Measurements from ENCODE around the gene CSGALNACT2.
"Not testable (repeated sequence)": the region's sequence is repeated elsewhere in the genome, so short reads cannot be mapped to it uniquely, and the experiment has no call there.

The CSGALNACT2 gene, protein sequence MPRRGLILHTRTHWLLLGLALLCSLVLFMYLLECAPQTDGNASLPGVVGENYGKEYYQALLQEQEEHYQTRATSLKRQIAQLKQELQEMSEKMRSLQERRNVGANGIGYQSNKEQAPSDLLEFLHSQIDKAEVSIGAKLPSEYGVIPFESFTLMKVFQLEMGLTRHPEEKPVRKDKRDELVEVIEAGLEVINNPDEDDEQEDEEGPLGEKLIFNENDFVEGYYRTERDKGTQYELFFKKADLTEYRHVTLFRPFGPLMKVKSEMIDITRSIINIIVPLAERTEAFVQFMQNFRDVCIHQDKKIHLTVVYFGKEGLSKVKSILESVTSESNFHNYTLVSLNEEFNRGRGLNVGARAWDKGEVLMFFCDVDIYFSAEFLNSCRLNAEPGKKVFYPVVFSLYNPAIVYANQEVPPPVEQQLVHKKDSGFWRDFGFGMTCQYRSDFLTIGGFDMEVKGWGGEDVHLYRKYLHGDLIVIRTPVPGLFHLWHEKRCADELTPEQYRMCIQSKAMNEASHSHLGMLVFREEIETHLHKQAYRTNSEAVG

DNA sequence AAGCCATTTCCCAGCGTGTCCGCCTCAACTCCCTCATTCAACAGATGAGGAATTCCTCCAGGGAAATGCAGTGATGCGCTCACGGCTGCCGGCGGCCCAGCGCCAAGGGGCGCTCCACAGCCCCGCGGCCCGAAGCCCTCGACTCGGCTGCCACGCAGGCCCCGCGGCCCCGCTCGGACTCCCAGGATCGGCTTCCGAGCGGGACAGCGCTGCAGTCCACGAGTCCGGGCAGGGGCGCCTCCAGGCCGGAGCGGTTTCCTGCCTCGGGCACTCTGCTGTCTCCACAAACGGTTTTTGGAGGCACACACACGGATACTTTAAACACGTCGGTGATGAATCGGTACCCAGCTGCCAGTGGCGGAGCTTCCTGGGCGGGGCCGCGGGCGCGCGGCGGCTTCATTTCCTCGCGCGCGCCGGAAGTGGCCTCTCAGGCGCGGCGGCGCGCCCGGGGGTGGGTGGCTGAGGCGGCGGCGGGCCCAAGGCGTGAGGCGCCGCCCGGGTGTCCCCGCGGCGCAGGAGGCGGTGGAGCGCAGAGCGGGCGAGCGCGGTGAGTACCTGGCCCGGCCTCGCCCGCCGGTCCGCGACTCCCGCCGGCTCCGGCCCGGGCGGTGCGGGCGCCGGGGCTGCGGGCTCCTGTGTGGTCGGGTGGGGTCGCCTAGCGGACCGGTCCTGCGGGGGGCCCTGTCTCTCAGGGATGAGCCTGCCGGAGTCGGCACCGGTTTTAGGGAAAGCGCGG lies at the start of gene CSGALNACT2:
CSGALNACT2 (plus strand) TSS at position 425 of the 736 bp plus-strand sequence. CDS start 16,705 bp downstream, outside the sequence.
- DNase-seq = no peak

DNA sequence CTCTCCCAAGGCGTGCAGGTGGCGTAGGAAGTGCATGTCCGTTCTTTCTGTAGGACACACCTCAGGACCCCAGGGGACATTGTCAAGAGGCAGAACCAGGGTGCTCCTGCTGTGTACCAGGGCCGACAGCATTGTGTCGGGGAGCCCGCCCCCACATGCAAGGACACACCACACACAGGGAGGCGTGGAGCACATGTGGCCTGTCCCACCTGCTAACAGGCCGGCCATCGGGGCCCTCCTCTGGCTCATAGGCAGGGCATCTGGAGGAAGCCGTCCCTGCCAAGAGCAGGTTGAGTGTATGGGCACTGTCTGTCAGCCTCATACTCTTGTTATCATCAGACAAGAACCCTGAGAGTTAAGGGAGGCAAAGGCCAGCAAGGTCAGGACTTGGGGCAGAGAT lies 48.7 kb upstream of the CSGALNACT2 start:
- no peak for DNase-seq

DNA sequence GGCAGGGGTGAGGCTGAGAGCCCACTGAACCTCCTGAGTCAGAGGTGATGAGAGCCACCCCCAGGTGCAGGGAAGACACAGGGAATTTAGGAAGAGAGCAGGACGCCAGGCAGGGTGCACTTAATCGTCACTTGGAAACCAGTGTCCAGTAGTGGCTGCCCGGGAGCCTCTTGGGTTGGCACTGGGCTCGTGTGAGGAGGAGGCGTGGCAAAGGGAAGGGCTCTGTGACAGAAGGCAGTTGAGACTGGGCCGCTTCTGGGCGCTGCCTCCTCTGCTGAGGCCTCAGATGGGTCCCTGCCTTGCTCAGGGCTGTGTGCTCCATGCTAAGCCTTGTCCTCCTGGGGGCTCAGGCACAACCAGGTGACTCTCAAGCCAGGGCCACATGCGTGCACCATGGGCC lies 48.1 kb upstream of the CSGALNACT2 start:
- no peak for DNase-seq

DNA sequence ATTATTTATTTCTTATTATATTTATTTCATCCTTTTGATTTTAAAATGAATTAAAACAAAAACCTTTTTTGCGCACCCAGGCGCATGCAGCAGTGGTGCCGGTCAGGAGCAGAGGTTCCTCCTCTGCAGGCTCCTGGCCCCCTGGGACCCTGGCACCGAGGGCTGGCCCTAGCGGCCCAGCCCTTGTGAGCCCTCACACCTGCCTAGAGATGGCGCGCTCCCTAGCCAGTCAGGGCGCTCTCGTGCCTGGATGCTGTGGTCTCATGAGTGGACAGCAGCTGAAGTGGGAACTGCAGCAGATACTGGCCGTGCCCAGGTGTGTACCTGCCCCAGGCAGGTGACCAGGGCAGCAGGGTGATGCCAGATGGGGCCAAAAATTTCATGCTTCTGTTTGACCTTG lies 47.6 kb upstream of the CSGALNACT2 start:
- DNase-seq = no peak

DNA sequence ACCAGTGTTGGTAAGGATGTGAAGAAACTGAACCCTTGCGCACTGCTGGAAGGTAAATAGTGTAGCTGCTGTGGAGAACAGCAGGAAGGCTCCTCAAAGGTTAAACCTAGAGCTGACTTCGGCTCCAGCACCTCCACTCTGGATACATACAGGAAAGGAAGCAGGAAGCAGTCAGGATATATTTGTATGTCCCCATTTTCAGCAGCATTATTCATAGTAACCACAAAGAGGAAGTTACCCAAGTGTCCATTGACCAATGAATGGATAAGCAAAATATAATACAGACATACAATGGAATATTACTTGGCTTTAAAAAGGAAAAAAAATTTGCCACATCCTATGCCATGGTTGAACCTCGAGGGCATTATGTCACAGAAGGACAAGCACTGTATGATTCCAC lies 46.4 kb upstream of the CSGALNACT2 start:
- DNase-seq = no peak

DNA sequence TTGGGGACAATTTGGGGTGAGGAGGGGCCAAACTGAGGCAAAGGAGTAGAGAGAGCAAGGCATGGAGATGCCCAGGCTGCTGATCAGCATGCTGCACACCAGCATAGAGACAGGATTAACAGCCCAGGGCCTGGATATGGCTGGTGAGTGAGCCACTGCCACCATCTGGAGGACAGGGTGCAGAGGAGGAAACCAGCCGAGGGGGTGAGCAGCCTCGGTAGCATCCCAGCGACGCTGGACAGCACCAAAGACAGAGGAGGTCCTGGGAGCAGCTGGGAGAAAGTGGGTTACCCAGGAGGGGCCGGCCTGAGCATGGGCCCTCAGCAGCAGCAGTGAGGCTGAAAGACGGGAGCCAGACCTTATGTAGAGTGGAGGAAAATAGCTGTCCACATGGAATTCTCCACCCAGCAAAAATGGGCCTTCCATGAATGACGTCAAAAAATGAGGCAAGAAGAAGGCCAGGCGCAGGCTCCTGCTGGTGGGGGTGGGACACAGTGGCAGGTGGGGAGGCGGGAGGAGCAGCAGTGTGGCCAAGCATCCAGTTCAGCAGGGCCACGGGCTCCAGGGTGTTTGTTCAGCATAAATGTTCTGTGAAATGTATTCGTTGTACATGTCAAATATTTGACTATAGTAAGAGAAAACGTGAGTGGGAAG lies 44.7 kb upstream of the CSGALNACT2 start:
- no peak for DNase-seq

DNA sequence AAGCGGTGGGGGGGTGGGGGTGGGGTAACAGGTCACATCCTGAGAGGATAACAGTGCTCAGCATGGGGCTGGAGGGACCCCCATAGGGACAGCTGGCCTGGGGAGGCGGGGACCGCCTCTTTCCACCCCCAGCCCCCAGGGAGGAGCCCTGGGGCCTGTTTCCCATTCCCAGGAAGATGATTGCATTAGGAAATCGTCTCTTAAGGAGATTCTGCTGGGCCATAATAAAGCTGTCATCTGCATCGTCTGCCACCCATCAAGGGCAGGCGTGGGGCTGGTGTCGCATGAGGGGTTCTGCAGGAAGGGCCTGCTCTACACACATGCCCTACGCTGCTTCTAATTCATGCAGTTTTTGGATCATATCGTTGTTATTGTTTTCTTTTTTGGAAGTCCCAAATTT lies 44.2 kb upstream of the CSGALNACT2 start:
- no peak for DNase-seq

DNA sequence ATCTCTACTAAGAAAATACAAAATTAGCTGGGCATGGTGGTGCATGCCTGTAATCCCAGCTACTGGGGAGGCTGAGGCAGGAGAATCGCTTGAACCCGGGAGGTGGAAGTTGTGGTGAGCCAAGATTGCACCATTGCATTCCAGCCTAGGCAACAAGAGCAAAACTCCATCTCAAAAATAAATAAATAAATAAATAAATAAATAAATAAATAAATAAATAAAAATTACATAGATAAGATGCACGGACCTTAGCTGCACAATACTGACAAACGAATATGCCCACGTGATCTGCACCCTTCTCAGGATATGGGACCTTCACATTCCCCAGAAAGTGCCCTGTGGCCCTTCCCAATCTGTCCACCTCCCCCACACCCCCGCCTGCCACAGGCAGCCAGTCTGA lies 38.9 kb upstream of the CSGALNACT2 start:
- DNase-seq = not testable (repeated sequence)

DNA sequence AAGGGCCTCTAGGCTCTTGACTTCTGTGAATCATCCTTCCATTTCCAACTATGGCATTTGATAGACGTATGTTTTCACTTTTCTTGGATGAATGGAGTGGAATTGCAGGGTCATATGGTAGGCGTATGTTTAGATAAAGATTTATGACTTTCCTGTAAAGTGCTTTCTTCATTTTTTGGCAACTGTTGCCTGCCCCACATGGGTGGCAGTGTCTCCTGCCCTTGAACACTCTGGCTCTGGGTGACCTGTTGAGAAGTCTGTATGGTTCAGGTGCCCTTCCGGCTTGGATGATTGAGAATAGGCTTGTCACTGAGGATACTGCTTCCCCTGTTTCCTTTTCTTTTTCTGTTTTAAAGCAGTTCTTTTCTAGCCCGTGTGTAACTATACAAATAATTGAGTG lies 38.3 kb upstream of the CSGALNACT2 start:
- DNase-seq = no peak

DNA sequence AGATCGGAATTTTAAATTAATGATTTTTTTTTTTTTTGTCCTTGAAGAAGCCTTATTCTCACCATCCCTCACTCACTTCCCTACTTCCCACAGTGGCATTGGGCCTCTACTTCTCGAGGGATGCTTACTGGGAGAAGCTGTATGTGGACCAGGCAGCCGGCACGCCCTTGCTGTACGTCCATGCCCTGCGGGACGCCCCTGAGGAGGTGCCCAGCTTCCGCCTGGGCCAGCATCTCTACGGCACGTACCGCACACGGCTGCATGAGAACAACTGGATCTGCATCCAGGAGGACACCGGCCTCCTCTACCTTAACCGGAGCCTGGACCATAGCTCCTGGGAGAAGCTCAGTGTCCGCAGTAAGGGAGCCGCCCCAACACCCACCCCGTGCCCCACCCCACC lies 37.9 kb upstream of the CSGALNACT2 start:
- no peak for DNase-seq

DNA sequence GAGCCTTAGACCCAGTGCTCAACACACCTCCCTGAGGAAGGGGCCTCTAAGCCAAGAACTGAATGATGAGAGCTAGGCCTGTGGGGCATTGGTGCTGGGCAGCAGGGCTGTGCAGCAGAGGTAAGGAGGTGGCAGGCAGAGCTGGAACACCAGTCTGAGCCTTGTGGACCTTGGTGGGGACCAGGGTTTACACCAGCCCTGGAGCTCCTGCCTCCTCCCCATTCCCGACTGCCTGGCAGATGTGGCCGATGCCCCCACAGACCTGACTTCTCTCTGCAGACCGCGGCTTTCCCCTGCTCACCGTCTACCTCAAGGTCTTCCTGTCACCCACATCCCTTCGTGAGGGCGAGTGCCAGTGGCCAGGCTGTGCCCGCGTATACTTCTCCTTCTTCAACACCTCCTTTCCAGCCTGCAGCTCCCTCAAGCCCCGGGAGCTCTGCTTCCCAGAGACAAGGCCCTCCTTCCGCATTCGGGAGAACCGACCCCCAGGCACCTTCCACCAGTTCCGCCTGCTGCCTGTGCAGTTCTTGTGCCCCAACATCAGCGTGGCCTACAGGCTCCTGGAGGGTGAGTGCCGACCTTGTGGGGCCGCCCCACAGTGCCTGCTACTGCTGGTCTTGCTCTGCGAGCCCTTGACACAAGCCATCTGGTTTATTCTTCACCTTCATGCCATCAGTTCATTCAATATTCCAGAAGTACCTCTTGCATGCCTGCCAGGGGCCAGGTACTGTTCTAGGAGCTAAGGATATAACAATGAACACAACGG lies 36.0 kb upstream of the CSGALNACT2 start:
- DNase-seq = no peak

DNA sequence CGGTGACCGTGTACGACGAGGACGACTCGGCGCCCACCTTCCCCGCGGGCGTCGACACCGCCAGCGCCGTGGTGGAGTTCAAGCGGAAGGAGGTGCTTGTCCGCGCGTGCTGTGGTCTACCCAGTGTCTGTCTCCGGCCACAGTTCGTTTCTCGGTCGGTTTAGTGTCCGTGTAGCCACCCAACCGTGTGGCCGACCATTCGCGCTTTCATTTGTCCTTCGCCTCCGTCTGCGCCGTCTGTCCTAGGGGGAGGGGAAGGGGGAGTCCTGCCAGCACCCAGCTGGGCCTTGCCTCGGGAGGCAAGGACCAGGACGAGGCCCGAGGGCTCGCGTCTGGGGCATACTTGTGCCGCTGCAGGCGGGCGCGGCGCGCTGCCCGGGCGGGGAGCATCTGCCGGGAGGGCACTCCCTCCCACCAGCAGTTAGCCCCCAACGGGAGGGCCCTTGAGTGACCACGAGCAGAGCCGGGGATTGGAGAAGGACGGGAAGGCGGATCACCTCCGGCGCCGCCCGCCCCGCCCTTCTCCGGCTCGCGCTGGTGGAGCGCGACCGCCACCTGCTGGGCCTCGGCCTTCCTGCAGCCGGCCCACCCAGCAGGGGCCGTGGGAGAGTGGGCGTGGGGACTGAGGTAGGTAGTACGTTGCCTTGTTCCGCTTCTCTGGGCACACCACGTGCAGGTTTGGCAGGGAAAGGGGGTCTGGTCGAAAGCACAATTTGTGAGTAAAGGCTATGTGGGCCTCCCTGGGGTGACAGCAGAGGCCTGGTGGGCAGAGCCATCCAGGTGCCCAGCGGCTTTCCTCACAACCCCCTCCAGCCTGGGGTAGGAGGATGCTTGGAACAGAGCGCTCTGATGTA lies 32.9 kb upstream of the CSGALNACT2 start:
- no peak for DNase-seq

DNA sequence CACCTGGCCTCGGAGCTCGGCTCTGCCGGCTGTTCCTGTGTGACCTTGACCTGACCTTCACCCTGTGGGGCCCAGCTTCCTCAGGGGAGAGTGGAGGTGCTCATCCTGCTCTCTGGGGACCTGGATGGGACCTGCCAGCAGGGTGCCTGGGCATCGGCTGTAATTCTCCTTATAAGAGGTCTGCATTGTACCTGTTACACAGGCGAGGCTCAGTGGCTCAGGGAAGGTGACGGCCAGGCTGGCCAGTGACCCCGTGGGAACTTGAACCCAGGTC lies 32.4 kb upstream of the CSGALNACT2 start:
- no peak for DNase-seq

DNA sequence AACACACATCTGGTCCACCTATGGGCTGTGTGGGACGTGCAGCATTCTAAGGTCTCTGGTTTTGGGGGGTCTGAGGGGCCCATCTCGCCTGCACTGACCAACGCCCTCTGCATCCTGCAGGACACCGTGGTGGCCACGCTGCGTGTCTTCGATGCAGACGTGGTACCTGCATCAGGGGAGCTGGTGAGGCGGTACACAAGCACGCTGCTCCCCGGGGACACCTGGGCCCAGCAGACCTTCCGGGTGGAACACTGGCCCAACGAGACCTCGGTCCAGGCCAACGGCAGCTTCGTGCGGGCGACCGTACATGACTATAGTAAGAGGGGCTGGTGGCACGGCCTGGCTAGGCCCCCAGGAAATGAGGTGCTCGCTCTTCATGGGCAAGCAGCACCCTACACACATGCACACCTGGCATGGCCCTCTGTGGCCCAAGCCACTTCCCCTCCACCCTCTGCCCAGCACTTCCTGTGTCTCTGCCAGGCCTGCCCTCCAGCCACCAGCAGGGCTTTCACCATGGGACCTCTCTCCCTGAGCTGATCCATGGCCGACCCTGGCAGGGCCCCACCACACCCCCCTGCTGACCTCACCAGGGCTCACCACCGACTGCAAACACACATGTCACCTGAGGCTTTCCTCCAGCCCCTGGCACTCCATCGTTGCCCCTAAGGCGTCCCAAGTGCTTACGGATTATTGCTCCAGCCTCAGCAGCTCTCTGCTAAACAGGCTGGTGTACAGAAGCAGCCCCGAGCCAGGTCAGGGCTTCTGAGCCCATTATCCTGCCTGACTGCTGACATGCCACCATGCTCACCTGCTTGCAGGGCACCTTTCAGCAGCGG lies 31.8 kb upstream of the CSGALNACT2 start:
- DNase-seq = no peak

DNA sequence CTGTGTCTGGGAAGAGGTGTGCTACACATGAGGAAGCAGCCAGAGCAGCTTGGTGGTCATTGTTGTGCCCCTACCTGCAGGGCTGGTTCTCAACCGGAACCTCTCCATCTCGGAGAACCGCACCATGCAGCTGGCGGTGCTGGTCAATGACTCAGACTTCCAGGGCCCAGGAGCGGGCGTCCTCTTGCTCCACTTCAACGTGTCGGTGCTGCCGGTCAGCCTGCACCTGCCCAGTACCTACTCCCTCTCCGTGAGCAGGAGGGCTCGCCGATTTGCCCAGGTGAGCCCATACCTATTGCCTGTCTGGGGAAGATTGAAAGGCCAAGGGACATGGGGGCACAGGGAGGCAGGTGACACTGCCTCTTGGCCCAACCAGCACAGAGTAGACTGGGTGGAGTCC lies 29.3 kb upstream of the CSGALNACT2 start:
- no peak for DNase-seq

DNA sequence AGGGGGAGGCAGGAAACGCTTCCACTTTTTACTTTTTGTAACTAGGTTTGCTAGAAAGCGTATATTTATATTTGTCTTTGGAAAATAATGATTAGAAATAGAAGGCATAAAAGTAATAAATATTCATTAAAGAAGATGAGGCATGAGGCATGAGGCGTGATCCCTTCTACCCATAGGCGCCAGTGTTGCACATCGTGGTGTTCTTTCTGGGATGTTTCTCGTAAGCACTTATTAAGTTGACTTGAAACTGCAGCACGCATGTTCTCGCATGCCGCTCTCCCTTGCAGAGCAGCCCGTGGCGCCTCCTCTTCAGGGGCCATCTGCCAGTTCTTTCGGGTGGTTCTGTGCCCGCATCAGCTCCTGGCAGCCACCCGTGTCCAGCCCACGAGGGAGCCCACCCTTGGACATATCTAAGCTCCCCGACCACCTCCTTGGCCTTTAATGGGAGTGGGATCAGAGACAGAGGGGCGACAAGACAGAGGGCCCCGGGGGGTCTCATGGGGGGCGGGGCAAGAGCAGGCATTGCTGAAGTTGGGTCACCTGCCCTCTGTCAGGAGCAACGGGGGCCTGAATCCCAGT lies 28.5 kb upstream of the CSGALNACT2 start:
- DNase-seq = no peak

DNA sequence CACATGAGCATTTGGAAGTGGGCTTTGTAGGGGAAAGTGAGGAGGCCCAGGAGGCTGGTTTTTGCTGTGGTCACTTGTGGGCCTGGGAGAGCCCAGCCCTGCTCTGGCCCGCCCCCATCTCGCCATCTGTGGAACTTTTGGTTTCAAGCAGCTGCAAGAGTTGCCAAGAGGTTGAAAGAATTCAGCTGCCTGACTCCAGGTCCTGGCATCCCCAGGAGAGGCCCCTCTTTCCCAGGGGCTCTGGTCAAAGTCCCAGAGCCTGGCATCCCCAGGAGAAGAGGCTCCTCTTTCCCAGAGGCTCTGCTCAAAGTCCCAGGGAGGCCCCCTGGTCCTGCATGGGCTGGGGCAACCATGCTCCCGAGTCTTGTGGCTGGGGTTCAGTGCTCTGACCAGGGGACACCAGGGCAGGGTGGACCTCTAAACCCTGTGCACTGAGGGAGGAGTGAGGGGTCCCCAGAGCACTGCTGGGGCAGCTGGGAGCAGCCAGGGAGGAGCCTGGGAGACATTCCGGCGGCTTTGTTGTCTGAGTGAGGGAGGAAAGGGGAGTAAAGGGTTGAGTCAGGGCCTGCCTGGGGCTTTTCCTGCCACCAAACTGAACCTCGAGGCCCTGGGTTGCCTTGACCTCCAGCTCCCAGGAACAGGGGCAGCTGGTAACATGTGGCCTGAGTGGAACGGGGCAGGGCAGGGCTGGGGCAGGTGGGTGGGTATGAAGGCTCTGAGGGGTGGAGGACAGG lies 27.7 kb upstream of the CSGALNACT2 start:
- no peak for DNase-seq

DNA sequence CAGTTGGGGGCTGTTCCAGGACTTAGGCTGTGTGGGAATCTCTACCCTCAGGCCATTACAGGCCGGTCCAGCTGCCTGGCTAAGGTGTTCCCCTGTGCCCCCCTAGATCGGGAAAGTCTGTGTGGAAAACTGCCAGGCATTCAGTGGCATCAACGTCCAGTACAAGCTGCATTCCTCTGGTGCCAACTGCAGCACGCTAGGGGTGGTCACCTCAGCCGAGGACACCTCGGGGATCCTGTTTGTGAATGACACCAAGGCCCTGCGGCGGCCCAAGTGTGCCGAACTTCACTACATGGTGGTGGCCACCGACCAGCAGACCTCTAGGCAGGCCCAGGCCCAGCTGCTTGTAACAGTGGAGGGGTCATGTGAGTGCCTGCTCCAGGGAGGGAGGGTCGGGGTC lies 27.1 kb upstream of the CSGALNACT2 start:
- DNase-seq = no peak

DNA sequence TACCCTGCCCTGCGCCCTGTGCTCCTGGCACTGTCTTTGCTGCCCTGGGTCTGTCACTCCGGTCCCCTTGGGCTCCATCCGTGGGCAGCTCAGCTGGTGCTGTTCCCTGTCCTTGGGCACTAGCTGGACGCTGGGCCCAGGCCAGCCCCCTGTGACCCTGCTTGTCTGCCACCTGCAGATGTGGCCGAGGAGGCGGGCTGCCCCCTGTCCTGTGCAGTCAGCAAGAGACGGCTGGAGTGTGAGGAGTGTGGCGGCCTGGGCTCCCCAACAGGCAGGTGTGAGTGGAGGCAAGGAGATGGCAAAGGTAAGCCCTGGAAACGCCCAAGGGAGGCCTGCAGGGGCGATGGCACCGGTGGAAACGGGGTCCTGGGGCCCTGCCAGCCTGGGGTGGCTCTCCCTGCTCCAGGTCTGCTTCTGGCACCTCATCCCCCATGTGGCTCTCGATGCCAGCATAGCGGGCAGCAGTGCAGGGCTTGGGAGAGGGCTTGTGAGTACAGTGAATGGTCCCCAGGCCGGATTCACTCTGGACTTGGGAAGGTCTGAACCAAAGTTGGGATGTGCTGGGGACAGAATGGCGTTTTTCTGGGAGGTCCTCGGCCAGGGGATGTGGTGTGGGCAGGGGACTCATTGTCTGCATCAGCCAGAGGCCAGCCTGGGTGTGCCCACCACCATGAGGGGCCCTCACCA lies 26.2 kb upstream of the CSGALNACT2 start:
- no peak for DNase-seq

DNA sequence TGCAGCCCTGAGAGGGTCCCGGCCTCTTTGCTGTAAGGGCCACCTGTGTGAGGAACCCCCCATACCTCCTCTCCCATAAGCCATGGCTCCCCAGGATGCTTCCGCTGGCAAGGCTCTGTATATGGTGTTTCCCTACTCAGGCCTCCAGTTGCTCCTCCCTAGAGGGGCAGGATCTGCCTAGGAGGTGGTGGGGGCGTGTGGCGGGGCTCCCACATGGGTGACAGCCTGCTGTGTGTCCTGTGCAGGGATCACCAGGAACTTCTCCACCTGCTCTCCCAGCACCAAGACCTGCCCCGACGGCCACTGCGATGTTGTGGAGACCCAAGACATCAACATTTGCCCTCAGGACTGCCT lies 25.7 kb upstream of the CSGALNACT2 start:
- DNase-seq = no peak

All from NCI-H524 treated with DMSO at 0.1 percent for 48 hours (cell line).